Peyer's patch (tissue), 4 donors: ENCODE results near the gene TGDS.

Experiments
- POLR2A ChIP-seq, 2 donors: fragments of 450-650 bp; IDR thresholded peaks; one replicate each; pipeline ENCODE4 v1.5.1; 2017; ENCODE audit warnings: antibody characterized with exemption in 2 of 2, mild to moderate bottlenecking in 2 of 2, moderate library complexity in 2 of 2
- TF ChIP-seq, protein P1 (sequence below), 6 experiments: fragments of 450-650 bp in 4 of 6; fragments of 200-600 bp in 2 of 6; sonication (generic) in 1 of 6; IDR thresholded peaks; one replicate each; pipeline ENCODE4 v1.5.1; 2017 to 2019; ENCODE audit warnings: antibody characterized with exemption in 6 of 6, mild to moderate bottlenecking in 3 of 6, moderate library complexity in 1 of 6

GRCh38 chr13:94552095-94552494 lies 43.9 kb downstream of the TGDS start:
- TF ChIP-seq, protein P1, sequence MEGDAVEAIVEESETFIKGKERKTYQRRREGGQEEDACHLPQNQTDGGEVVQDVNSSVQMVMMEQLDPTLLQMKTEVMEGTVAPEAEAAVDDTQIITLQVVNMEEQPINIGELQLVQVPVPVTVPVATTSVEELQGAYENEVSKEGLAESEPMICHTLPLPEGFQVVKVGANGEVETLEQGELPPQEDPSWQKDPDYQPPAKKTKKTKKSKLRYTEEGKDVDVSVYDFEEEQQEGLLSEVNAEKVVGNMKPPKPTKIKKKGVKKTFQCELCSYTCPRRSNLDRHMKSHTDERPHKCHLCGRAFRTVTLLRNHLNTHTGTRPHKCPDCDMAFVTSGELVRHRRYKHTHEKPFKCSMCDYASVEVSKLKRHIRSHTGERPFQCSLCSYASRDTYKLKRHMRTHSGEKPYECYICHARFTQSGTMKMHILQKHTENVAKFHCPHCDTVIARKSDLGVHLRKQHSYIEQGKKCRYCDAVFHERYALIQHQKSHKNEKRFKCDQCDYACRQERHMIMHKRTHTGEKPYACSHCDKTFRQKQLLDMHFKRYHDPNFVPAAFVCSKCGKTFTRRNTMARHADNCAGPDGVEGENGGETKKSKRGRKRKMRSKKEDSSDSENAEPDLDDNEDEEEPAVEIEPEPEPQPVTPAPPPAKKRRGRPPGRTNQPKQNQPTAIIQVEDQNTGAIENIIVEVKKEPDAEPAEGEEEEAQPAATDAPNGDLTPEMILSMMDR (IDR thresholded peaks at IDR 0.05): no peak
- TF ChIP-seq POLR2A (IDR thresholded peaks at IDR 0.05): no peak
